Measurements from ENCODE around the gene LCMT2. TPM values are rescaled to one million over a fixed set of nuclear protein-coding genes. Genes with fewer than 3 reads are reported as not detected.

LCMT2 gene
- total RNA-seq, 1 experiment from 2014 or later: 9.8 TPM

GRCh38 chr15:43318990-43319771 lies 11.2 kb downstream of the LCMT2 start:
- no peak for TF ChIP-seq CTCF (IDR thresholded peaks at IDR 0.05; ENCODE audit: unreplicated experiment)
- Mint-ChIP-seq H3K27ac (ENCODE audit: low read depth, unreplicated experiment) (no peak overlapping the region), H3K36me3 (ENCODE audit: insufficient read depth, unreplicated experiment) (no peaks in the 10 kb centered on the region), H3K4me1 (ENCODE audit: insufficient read depth, unreplicated experiment) (no peaks in the 10 kb centered on the region), H3K9me3 (ENCODE audit: unreplicated experiment) (no peaks in the 10 kb centered on the region), H3K4me3 (ENCODE audit: unreplicated experiment) (no peak overlapping the region), H3K27me3 (ENCODE audit: insufficient read depth, unreplicated experiment) (peaks cover 31% of the 10 kb centered on the region)
- DNase-seq (ENCODE audit: unreplicated experiment): no peak
- ChIA-PET POLR2A (interaction anchor here (0.6 to 1.4 kb wide), 3 partner anchors 11 to 414 kb away, joined by 3 to 4 read pairs (median 4); no protein-coding TSS in a partner anchor), CTCF (interaction anchor here (0.9 kb wide), 1 partner anchor 93 kb away, joined by 4 read pairs; no protein-coding TSS in a partner anchor)
- intact Hi-C loops (cut with micrococcal nuclease): no loop called here
- BruUV-seq (replicated peaks): no TSS peak

- DNase-seq (ENCODE audit: unreplicated experiment): no peak
- H3K27ac Mint-ChIP-seq (ENCODE audit: low read depth, unreplicated experiment): no peak overlapping the region
- H3K4me3 Mint-ChIP-seq (ENCODE audit: unreplicated experiment): no peak overlapping the region
- H3K27me3 Mint-ChIP-seq (ENCODE audit: insufficient read depth, unreplicated experiment): peaks cover 41% of the 10 kb centered on the region
- no peak for TF ChIP-seq CTCF (IDR thresholded peaks at IDR 0.05; ENCODE audit: unreplicated experiment)
- no peaks in the 10 kb centered on the region for H3K36me3 Mint-ChIP-seq (ENCODE audit: insufficient read depth, unreplicated experiment)
- CTCF ChIA-PET: interaction anchor here (0.5 kb wide), 1 partner anchor 105 kb away, joined by 3 read pairs; no protein-coding TSS in a partner anchor
- intact Hi-C loops (cut with micrococcal nuclease): no loop called here
- BruUV-seq (replicated peaks): no TSS peak
- POLR2A ChIA-PET: interaction anchor here (2.3 kb wide), 1 partner anchor 10 kb away, joined by 7 read pairs; no protein-coding TSS in a partner anchor
- H3K4me1 Mint-ChIP-seq (ENCODE audit: insufficient read depth, unreplicated experiment): no peaks in the 10 kb centered on the region
- H3K9me3 Mint-ChIP-seq (ENCODE audit: unreplicated experiment): no peaks in the 10 kb centered on the region
Measured at GRCh38 chr15:43317566-43318184, 12.7 kb downstream of the LCMT2 start.

- CTCF ChIA-PET: interaction anchor here (0.6 kb wide), 1 partner anchor 303 kb away, joined by 4 read pairs; no protein-coding TSS in a partner anchor
- Mint-ChIP-seq H3K4me3 (ENCODE audit: unreplicated experiment) (no peak overlapping the region), H3K4me1 (ENCODE audit: insufficient read depth, unreplicated experiment) (no peaks in the 10 kb centered on the region), H3K27me3 (ENCODE audit: insufficient read depth, unreplicated experiment) (peaks cover 44% of the 10 kb centered on the region), H3K36me3 (ENCODE audit: insufficient read depth, unreplicated experiment) (no peaks in the 10 kb centered on the region), H3K9me3 (ENCODE audit: unreplicated experiment) (no peaks in the 10 kb centered on the region), H3K27ac (ENCODE audit: low read depth, unreplicated experiment) (no peak overlapping the region)
- intact Hi-C loops (cut with micrococcal nuclease): no loop called here
- DNase-seq (ENCODE audit: unreplicated experiment): no peak
- TF ChIP-seq CTCF (IDR thresholded peaks at IDR 0.05; ENCODE audit: unreplicated experiment): no peak
- BruUV-seq (replicated peaks): no TSS peak
- POLR2A ChIA-PET: interaction anchor here (0.8 to 2.3 kb wide), 2 partner anchors 9 to 95 kb away, joined by 3 to 7 read pairs; no protein-coding TSS in a partner anchor
Measured at GRCh38 chr15:43316971-43317346, 13.4 kb downstream of the LCMT2 start.

All from MCF 10A (cell line).